NK-92 treated with Interleukin-12 subunit alpha and Interleukin-12 subunit beta, amount 100 ng/mL, for 24 hours (cell line): ENCODE results near the gene LCOR.
"Not testable (repeated sequence)": the region's sequence is repeated elsewhere in the genome, so short reads cannot be mapped to it uniquely, and the experiment has no call there.

ENCODE experiments used
- DNase-seq: peaks from one replicate; lab custom pipeline; 2025; lab: John Stamatoyannopoulos, UW

LCOR gene

GRCh38 chr10:97032624-97033023 is 200.5 kb downstream of the LCOR start:
- no peak for DNase-seq

GRCh38 chr10:97033841-97034240 is 201.7 kb downstream of the LCOR start:
- DNase-seq: not testable (repeated sequence)

GRCh38 chr10:97034301-97034700 is 202.2 kb downstream of the LCOR start:
- no peak for DNase-seq

- DNase-seq: no peak
Measured at GRCh38 chr10:97034958-97035769, 203.1 kb downstream of the LCOR start.

GRCh38 chr10:97037365-97038361 is 205.6 kb downstream of the LCOR start:
- DNase-seq: peak; percentile 40

GRCh38 chr10:97038688-97039087 is 206.6 kb downstream of the LCOR start:
- DNase-seq: no peak

DNA sequence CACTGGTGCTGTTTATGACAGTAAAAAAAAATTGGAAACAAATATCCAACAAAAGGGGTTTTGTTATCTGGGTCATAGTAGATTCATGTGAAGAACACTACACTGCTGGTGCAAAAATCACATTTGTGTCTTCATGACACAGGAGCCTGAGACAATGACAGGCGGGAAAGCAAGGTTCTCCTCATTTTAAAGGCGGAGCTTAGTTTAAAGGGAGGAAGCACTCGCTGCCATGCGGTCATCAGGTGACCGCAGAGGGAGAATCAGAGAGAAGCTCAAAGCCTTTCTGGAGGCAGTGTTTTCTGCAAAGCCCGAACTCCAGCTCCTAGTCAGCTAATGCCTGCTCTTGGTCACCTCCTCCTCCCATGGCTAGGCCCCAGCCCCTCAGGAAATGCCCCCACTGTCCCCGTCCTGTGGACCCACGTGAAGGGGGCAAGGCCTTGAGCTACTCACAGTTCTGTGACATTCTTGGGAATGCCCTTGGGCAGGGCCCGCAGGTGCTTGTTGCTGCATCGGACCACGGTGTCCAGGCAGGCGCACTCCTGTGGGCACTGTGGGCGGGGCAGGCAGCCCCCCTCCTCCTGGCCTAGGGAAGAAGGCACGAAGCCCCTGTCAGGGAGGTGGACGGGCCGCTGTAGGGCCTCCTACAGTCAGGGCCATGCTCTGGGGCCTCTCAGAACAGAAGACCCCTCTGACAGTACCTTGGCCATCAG is 207.6 kb downstream of the LCOR start:
- no peak for DNase-seq

GRCh38 chr10:97040248-97040584 is 208.1 kb downstream of the LCOR start:
- DNase-seq: no peak

DNA sequence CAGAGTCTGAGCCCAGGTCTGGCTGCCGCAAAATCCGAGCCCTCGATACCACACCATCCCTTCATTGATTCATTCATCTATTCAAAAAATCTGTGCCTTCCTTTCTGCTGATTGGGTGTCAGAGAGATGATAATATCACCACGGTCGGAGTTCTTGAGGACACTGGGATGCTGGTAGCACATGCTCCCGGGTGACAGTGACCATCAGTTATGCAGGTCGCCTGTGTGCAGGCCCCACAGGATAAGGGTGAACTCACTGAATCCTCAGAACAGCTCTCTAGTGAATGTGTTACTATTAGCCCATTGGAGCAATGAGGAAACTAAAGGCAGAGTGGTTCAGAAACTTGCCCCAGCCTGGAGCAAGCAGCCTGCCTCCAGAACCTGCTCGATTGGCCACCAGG is 208.6 kb downstream of the LCOR start:
- no peak for DNase-seq

DNA sequence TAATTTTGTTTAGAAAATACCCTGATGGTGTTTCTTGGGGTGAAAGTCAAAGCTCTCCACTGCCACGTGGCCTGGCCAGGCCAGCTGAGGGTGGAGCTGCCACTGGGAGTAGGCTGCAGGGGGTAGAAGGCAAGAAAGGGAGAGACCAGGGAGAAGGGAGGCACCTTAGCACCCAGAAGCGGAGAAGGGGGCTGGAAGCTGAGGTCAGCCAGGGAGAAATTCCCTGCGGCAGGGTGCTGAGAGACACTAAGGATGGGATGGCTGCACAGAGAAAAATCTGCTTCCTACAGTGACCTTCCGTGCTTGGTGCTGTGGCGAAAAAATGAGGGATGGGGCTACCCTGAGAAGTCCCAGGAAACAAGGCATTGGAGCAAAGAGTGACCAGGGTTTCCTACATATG is 210.0 kb downstream of the LCOR start:
- no peak for DNase-seq

GRCh38 chr10:97042716-97043562 is 210.8 kb downstream of the LCOR start:
- DNase-seq: no peak

DNA sequence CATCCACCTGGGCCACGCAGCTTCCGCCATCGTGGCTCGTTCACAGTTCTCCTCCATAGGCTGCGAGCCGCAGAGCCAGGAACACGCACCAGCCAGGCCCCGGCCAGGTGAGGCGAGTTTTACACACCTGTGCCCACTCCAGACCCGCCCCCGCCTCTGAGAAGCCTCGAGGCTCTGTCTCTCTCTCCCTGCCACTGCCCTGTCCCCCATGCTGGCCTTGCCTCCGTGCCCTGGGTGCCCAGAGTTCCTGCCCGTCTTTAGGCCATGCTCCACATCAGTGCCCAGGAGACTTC is 211.4 kb downstream of the LCOR start:
- DNase-seq: no peak
